Urinary bladder (tissue), 4 donors: ENCODE data around the gene PRPS1. TPM values are rescaled to one million over a fixed set of nuclear protein-coding genes. Genes with fewer than 3 reads are reported as not detected.
"Not testable (repeated sequence)": the region's sequence is repeated elsewhere in the genome, so short reads cannot be mapped to it uniquely, and the experiment has no call there.

ENCODE experiments used
- DNase-seq: peaks from one replicate; pipeline ENCODE4 v3.0.0-alpha.2; 2015; ENCODE audit errors: extremely low spot score
- H3K27ac ChIP-seq: one replicate; pipeline ENCODE4 v1.5.1; 2013; ENCODE audit warnings: low read depth, mild to moderate bottlenecking, moderate library complexity
- H3K36me3 ChIP-seq: one replicate; pipeline ENCODE4 v1.6.1; 2013; ENCODE audit warnings: mild to moderate bottlenecking, moderate library complexity; ENCODE audit not compliant: insufficient read depth
- H3K4me1 ChIP-seq: one replicate; pipeline ENCODE4 v1.6.1; 2013; ENCODE audit warnings: mild to moderate bottlenecking, moderate library complexity; ENCODE audit not compliant: insufficient read depth
- H3K4me3 ChIP-seq: one replicate; pipeline ENCODE4 v1.5.1; 2013; ENCODE audit warnings: low read depth, low read length
- WGBS: extraction: QIAGEN DNeasy Blood & Tissue Kit; methylation state at CpG from one replicate; pipeline ENCODE4 v1.1.7; 2013; 5-methylcytosine and 5-hydroxymethylcytosine counted together
- polyA plus RNA-seq: library from polyadenylated mRNA; stranded (reverse); fragments of 200-250 nt; gene quantifications from one replicate; pipeline ENCODE4 v1.2.3, GENCODE V29; 2013
- total RNA-seq: library from RNA; depleted of rRNA; stranded (reverse); fragments of >200 nt; gene quantifications from one replicate; pipeline ENCODE4 v1.2.3, GENCODE V29; 2014
- donor health status: healthy with polysubstance abuse.
- donor health status: healthy.

The PRPS1 gene
- total and polyA plus RNA-seq, 2 donors = 22.9 to 35.7 TPM

DNA sequence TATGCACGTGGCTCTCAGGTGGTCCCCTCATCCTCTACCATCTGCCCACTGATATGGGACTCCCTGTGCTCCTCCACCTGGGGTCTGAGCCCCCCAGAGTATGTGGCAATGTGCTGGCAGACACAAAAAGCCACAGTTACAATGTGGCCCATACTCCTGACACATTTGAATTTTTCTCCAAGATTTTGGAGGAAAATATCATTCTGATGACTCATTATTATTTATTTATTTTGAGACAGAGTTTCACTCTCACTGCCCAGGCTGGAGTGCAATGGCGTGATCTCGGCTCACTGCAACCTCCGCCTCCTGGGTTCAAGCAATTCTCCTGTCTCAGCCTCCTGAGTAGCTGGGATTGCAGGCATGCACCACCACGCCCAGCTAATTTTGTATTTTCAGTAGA, 19.2 kb upstream of the PRPS1 start:
- not testable (repeated sequence) for DNase-seq, H3K36me3 ChIP-seq
- WGBS = 79% methylated on average over 5 of the region's 5 CpGs

DNA sequence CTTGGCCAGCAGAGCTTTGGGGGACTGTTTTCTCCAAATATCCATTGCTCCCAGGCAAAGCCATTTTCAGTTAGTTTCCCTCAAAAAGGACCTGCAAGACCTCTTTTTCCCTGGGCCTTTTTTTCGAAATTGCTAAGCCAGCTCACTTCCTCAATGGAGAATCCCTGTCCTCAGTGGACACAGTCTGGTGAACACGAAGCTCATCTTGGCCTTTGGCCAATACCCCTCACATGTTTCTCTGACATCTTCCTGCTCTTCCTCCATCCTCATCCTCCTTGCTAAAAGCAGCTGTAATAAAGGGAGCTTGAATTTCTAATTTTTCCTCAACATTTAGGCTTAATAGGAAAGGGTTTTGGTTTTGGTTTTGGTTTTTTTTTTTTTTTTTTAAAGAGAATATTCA, 17.6 kb upstream of the PRPS1 start:
- H3K27ac ChIP-seq = no peak overlapping the region
- H3K36me3 ChIP-seq = no peaks in the 10 kb centered on the region
- no peak for DNase-seq
- WGBS = 47% methylated on average over 2 of the region's 2 CpGs
- H3K4me1 ChIP-seq = no peaks in the 10 kb centered on the region
- H3K4me3 ChIP-seq = no peak overlapping the region

More for the DNA sequence above, 19.2 kb upstream of the PRPS1 start:
- not testable (repeated sequence) for H3K4me3 ChIP-seq, H3K27ac ChIP-seq, H3K4me1 ChIP-seq

DNA sequence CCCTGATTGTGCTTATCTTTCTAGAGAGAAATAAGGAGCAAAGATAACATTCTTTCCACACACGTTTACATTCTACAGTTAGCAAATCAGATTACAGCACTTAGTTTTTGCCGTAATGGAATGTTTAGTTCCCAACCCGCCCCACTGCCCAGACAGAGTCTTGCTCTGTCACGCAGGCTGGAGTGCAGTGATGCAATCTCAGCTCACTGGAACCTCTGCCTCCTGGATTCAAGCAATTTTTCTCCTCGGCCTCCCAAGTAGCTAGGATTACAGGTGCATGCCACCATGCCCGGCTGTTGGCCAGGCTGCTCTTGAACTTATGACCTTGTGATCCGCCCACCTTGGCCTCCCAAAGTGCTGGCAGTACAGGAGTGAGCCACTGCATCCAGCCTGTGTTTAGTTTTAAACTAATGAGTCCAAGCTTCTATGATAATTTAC, 8.4 kb upstream of the PRPS1 start:
- Histone ChIP-seq H3K4me1 (no peaks in the 10 kb centered on the region), H3K4me3 (no peak overlapping the region), H3K27ac (no peak overlapping the region), H3K36me3 (no peaks in the 10 kb centered on the region)
- no peak for DNase-seq
- 48% methylated on average over 7 of the region's 7 CpGs for WGBS

DNA sequence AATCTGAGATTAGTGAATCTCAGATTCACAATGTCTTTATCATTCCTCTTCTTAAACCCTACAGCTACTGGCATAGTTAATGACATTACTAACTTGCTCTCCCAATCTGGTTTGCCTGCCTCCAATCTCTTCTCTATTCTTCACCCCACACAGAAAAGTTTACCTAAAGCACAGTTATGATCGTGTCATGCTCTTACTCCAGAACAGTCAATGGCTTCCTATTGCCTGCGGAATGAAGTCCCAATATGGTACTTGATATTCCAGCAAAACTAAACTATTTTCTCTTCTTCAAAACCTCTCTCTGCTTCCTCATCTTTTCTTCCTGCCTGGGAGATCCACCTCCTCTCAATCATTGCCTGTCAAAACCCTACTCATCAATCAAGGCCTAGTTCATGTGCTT, 3.4 kb upstream of the PRPS1 start:
- Histone ChIP-seq H3K4me1 (no peaks in the 10 kb centered on the region), H3K4me3 (no peak overlapping the region), H3K36me3 (no peaks in the 10 kb centered on the region), H3K27ac (no peak overlapping the region)
- DNase-seq = no peak
- 98% methylated on average over 2 of the region's 2 CpGs for WGBS

DNA sequence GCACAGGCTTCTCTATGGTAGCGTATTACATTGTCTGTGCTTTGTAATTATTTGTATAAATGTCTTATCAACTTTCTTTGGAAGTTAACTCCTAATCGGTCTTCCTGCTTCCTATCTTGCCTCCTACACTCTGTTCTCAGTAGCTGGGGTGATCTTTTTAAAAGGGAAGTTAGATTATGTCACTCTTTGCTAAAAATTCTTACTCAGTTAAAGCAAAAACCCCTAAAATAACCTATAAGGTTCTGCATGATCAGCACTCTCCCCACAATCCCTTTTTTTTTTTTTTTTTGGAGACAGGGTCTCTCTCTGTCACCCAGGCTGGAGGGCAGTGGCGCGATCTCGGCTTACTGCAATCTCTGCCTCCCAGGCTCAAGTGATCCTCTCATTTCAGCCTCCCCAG, 2.6 kb upstream of the PRPS1 start:
- no peak overlapping the region for H3K4me3 ChIP-seq
- H3K4me1 ChIP-seq = no peaks in the 10 kb centered on the region
- no peak for DNase-seq
- no peaks in the 10 kb centered on the region for H3K36me3 ChIP-seq
- H3K27ac ChIP-seq = no peak overlapping the region
- WGBS = 84% methylated on average over 5 of the region's 5 CpGs

DNA sequence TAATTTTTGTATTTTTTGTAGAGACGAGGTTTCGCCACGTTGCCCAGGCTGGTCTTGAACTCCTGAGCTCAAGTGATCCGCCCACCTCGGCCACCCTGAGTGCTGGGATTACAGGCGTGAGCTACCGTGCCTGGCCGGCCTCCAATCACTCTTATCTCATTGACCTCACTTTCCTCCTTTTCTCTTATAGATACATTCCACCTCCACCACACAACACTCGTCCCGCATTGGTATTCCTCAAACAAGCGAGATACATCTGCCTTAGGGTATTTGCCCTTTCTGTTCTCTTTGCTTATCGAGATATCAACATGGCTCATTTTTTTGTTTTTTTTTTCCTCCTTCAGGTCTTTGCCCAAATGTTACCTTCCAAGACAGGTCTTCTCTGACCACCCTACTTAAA, 1.8 kb upstream of the PRPS1 start:
- Histone ChIP-seq H3K4me3 (no peak overlapping the region), H3K27ac (no peak overlapping the region), H3K36me3 (no peaks in the 10 kb centered on the region), H3K4me1 (no peaks in the 10 kb centered on the region)
- no peak for DNase-seq
- WGBS = 86% methylated on average over 12 of the region's 12 CpGs

DNA sequence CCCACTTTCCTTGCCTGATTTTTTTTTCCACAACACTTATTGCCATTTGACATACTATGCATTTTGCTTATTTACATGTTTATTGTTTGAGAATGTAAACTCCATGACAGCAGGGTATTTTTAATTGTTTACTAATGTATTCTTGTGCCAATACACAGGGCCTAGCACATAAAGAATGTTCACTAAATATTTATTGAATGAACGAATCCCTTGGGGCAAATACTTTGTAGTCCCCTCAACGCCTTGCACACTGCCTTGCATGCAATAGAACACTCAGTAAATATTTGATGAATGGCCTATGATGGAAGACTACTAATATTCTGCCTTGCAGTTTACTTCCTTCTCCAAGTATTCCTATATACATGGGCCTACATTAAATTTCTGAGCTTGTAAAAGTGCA, 1.4 kb upstream of the PRPS1 start:
- DNase-seq = no peak

DNA sequence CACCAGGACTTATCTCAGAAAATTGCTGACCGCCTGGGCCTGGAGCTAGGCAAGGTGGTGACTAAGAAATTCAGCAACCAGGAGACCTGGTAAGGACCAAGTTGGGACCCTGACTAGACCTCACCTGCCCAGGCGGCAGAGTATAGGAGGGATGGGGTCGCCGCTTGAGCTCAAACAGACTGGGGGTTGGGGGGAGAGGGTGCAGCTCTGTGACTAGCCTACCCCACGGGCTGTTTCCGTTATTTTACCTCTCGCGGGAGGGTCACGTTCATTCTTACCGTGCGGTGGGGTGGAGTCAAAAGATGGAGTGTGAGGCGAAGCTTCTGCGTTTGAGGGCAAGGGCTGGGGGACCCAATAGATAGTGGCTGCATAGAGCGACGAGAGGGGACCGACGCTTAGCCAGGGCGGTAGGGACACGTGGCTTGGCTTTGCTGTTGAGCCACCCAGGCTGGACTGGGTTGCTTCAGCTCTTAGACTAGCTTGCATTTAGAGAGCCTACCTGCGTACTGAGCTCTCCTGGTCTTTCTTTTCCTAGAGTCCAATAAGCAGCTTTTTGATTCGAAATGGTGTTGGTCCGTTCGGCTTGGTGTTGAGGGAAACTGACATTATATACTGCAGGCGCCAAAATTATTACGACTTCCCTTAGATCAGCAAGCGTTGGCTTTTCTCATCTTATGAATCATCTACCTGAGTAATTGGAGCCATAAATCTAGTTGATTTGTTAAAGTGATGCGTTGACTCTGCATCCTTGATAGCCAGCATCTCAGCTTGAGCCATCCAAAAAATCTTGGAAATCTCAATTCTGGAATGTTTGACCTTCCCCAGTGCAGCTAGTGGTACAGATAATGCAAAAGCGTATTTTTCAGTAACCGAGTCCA, 591 bp downstream of the PRPS1 start:
- WGBS = under 1% methylated on average over 29 of the region's 29 CpGs
- Histone ChIP-seq H3K4me1 (no peaks in the 10 kb centered on the region), H3K27ac (peak overlapping the region; percentile 5), H3K36me3 (no peaks in the 10 kb centered on the region), H3K4me3 (peak overlapping the region; percentile 58)
- no peak for DNase-seq

More for the DNA sequence above, 1.4 kb upstream of the PRPS1 start:
- Histone ChIP-seq H3K4me3 (no peak overlapping the region), H3K4me1 (no peaks in the 10 kb centered on the region), H3K36me3 (no peaks in the 10 kb centered on the region), H3K27ac (no peak overlapping the region)
- WGBS = 76% methylated on average over 2 of the region's 2 CpGs

DNA sequence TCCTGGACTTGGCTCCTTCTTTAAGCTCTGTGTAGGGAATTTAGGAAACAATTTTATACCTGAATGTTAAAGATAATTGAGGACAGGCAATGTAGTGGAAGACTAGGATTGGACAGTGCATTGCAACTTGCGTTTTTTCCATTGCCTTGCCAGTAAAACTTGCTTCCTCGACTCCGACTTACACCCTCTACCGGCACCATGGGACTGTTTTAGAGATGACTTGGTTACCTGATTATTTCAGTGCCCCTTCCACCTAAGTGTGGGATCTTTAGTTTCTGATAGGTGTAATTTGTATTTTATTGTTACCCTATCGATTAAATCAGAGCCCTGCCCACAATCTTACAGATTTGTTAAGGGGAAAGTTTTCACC, 1.2 kb downstream of the PRPS1 start:
- WGBS = 1% methylated on average over 5 of the region's 5 CpGs
- Histone ChIP-seq H3K4me1 (no peaks in the 10 kb centered on the region), H3K4me3 (peak overlapping the region; percentile 58), H3K36me3 (no peaks in the 10 kb centered on the region), H3K27ac (no peak overlapping the region)
- DNase-seq = no peak

DNA sequence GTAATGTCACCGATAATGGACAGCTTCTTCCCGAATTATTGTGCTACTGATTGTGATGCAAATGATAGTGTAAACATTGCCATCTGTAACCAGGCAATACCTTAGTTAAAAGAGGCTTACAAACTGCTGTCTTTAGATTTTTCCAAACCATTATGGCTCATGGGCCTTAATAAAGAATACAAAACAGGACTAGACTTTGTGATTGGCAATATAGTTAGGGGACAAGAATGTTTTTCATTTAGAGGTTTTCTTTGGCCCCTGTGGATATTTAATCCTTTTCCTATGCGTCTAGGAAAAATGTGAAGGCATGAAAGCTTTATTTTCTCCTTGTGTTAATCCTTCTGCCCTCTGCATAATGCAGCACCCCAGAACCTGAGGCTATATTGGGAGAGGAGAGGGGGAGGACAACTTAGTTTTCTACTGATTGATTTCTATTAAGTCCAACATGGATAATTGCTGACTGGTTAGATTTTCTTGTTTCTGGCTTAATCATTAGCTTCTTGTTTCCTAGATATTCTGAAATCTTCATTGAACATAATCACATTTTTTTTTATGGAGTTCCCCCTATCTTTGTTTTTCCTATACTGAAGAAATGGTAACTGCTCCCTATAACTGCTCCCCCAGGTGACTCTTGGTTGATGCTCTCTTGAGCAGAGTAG, 1.9 kb downstream of the PRPS1 start:
- WGBS = 44% methylated on average over 3 of the region's 3 CpGs
- H3K4me1 ChIP-seq = no peaks in the 10 kb centered on the region
- DNase-seq = no peak
- no peak overlapping the region for H3K27ac ChIP-seq
- H3K4me3 ChIP-seq = no peak overlapping the region
- H3K36me3 ChIP-seq = no peaks in the 10 kb centered on the region

DNA sequence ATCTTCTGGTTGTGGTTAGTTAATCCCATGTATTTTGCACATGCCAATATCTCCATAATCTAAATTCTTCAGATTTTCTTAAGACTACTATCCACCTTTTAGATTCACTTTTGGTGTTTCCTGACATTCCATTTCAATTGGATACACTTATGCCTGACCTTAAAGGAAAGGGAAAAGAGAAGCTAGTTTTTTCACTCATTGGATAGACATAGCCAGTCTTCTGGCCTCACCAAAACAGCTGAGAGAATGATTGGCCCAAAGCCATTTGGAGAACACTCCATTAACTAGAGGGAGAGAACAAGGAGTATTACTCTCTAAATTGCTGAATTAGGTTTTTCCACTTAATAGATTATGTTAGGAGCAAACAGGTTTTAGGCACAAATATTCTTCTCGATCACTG, 4.0 kb downstream of the PRPS1 start:
- Histone ChIP-seq H3K36me3 (no peaks in the 10 kb centered on the region), H3K27ac (no peak overlapping the region), H3K4me3 (no peak overlapping the region), H3K4me1 (no peaks in the 10 kb centered on the region)
- WGBS = 91% methylated on average over 1 of the region's 1 CpG
- no peak for DNase-seq

DNA sequence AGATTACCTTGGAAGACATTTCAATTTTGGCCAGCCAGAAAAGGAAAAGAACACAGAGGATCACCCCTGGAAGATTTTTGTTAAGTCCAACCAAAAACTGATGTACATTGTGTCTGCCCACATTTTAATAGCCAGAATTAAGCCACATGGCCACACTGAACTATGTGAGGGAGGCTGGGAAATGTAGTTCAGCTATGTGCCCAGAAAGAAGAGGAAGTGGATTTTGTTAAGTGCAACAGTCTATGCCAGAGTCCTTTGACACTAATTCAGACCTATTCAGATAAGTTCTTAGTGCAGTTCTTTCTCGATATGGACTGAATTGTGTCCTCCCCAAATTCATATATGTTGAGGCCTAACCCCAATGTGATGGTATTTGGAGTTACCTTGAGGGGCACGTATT, 18.4 kb downstream of the PRPS1 start:
- H3K4me3 ChIP-seq = no peak overlapping the region
- WGBS = 88% methylated on average over 2 of the region's 2 CpGs
- DNase-seq = no peak
- peaks cover 4% of the 10 kb centered on the region for H3K36me3 ChIP-seq
- H3K4me1 ChIP-seq = no peaks in the 10 kb centered on the region
- no peak overlapping the region for H3K27ac ChIP-seq

DNA sequence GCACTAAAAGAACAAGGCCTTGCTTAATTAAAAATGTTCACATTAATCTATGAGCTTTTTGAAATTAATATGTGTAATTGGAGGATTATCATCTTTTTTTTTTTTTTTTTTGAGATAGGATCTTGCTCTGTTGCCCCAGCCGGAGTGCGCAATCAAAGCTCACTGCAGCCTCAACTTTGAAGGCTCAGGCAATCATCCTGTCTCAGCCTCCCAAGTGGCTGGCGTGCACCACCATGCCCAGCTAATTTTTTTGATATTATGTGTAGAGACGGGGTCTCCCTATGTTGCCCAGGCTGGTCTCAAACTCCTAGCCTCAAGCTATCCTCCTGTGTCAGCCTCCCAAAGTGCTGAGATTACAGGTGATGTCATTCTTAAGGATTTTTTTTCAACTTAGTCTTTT, 20.0 kb downstream of the PRPS1 start:
- H3K27ac ChIP-seq = no peak overlapping the region
- H3K4me3 ChIP-seq = no peak overlapping the region
- peaks cover 4% of the 10 kb centered on the region for H3K36me3 ChIP-seq
- 96% methylated on average over 4 of the region's 4 CpGs for WGBS
- no peak for DNase-seq
- no peaks in the 10 kb centered on the region for H3K4me1 ChIP-seq

DNA sequence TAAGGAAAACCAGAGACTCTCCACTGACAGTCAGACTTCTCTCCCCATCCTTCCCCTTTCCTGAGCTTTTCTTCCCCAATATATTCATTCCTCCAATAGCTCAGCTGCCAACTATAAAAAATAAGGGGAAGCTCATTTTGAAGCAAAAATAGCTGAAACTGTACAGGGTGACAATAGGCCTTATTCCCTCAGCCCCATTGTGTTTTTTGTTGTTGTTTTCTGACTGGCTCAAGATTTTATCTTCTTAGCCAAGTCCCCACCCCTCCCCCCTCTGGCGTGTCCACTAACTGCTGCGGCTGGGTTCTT, 26.2 kb downstream of the PRPS1 start:
- no peak overlapping the region for H3K4me3 ChIP-seq
- no peaks in the 10 kb centered on the region for H3K36me3 ChIP-seq
- DNase-seq = no peak
- WGBS = 9% methylated on average over 2 of the region's 2 CpGs
- no peaks in the 10 kb centered on the region for H3K4me1 ChIP-seq
- peak overlapping the region; percentile 38 for H3K27ac ChIP-seq
